ENCODE measurements around the gene ITFG2. TPM values are rescaled to one million over a fixed set of nuclear protein-coding genes. Genes with fewer than 3 reads are reported as not detected.
"Not testable (repeated sequence)": the region's sequence is repeated elsewhere in the genome, so short reads cannot be mapped to it uniquely, and the experiment has no call there.

The ITFG2 gene
- 17.8 TPM for total RNA-seq

DNA sequence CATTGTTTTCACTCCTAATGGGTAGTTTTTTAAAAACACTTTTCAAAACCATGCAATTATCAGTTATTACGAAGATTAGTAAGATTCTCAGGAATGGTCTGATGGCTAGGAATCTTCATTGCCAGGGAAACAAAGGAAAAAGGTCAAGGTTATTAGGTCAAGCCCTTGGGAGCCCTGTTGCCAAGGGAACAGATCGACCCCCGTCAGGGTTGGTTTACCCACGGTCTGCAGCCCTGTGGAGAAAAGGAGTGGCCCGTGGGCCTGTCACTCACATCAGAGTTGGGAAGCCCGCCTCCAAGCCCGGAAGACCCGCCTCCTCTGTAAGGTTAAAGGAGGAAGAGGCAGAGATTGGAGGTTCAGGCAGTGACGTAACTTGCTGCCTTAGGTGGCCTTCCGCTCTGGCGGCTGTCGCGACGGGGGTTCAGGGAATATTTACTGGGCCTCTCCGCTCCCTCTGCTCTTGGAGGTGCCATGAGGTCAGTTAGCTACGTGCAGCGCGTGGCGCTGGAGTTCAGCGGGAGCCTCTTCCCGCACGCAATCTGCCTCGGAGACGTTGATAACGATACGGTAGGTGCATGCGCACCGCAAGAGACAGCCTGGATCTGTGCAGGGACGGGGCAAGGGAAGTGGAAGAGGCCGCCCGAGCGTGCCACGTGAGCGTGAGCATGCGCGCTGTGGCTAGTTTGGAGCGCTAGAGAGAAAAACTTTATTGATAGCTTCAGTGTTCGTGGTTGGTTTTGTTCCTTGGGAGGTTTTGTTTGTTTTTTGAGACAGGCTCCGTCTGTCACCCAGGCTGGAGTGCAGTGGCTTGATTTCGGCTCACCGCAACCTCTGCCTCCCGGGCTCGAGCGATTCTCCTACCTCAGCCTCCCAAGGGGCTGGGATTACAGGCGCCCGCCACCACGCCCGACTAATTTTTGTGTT lies at the start of gene ITFG2:
Gene ITFG2, plus strand, starts transcription at position 379 of the 924 bp plus-strand sequence. Its CDS starts 93 bp downstream, at position 472.
- peak; percentile 96 for ATAC-seq

DNA sequence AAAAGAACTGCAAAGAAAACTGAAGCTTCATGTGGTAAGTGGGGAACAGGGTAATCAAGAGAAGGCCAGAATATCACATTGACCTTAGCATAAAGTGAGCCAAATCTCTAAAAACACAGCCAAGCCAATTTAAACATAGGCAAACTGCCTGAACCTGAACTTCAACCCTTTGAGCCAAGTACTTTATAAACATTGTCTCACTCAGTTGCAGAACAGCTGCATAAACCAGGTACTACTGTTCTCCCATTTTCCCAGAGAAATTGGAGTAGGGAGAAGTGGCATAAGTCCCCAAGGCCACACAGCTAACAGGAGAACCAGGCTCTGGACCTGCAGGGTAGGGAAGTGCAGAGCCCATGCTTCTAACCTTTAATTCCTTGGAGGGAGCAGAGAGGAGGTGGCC lies 48.1 kb upstream of the ITFG2 start:
- ATAC-seq, result no peak

DNA sequence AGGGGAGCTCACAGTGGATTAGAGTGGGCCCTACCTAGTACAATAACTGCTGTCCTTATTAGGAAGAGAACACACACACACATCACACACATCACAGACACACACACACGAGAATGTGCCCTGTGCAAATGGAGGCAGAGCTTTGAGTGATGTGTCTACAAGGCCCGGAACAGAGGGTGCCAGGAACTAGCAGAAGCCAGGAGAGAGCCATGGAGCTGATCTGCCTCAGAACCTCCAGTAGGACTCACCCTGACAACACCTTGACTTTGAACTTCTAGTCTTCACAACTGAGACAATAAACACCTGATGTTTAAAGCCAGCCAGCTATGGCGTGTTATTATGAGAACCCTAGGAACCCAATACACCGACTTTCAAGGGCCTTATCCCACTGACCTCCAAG lies 47.4 kb upstream of the ITFG2 start:
- ATAC-seq, result no peak

DNA sequence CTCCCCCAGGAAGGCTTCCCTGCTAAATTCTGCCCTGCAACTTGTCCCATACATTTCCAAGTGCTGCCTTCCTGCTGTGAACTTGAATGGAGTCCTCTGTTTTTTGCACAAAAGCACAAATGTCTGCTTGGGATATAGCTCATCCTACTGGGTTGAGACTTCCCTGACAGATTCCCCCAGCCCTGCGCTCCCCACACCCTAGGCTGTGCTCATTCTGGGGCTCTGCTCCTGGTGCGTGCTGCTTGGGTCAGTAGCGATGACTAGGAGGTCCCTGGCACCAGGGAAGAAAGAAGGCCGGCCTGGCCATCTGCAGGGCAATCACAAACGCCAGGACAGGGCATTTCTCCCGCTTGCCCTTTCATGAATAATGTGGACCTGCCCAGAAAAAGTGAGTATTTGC lies 46.9 kb upstream of the ITFG2 start:
- ATAC-seq, result no peak

DNA sequence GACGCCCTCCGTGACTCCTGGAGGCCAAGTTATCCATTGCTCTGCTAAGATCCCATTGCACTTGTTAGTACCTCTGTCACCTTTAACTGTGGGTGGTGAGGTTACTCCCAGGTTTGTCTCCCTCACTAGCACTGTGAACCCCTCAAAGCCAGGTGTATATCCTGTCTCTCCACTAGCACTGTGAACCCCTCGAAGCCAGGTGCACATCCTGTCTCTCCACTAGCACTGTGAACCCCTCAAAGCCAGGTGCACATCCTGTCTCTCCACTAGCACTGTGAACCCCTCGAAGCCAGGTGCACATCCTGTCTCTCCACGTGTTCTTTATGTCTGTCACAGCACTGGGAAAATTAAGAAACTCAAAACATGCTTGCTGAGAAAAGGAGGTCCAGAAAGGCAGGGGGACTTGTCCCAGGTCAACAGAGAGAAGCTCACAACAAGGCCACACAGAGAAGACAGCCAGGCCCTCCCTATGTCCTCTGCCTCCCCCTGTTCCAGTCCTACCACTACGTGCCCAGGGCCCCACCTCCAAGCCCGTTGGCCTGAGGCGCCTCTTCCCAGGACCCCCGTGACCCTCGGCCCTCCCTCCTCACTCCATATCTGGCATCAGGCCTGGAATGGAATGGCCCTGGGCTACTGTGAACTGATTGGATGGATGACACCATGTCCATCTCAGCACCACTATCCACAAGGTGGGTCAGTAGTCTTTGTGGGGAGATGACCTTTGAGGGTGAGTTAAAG lies 44.1 kb upstream of the ITFG2 start:
- ATAC-seq, result no peak

DNA sequence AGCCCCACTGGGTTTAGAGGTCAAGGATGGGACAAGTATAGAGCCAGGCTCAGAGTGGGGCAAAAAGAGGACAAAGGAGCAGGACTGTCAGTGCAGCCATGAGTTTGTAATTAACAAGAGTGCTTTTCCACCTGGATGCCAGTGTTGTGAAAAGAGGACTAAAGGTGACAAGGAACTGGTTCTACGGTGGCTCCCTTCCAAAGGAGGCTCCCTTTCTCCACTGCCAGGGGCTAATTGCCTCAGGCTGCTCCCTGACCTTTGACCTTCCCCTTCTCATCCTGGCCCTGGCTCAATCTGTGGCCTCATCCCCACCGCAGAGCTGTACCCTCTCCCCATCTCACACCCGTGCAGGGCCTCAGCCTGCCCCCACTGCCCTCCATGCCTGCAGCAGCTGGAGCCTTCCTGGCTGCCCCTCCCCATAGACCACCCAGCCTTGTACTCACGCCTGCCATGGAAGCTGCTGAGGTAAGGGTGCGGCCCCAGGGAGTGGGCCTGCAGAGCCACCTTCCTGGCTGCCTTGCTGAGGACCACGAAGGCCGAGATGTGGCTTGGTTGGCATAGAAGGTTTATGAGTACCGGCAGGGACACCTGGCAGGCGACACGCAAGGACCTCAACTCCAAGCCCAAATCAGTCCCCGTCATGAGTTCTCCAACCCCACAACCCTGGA lies 42.5 kb upstream of the ITFG2 start:
- no peak for ATAC-seq

DNA sequence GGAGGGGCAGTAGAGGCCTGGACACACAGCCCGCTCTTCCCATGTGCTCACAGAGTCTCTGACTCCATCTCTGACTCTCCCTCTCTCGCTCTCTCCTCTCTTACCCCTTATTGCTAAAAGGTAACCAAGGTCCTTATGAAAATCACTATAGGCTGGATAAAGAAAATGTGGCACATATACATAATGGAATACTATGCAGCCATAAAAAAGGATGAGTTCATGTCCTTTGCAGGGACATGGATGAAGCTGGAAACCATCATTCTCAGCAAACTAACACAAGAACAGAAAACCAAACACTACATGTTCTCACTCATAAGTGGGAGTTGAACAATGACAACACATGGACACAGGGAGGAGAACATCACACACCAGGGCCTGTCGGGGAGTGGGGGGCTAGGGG lies 41.9 kb upstream of the ITFG2 start:
- not testable (repeated sequence) for ATAC-seq

DNA sequence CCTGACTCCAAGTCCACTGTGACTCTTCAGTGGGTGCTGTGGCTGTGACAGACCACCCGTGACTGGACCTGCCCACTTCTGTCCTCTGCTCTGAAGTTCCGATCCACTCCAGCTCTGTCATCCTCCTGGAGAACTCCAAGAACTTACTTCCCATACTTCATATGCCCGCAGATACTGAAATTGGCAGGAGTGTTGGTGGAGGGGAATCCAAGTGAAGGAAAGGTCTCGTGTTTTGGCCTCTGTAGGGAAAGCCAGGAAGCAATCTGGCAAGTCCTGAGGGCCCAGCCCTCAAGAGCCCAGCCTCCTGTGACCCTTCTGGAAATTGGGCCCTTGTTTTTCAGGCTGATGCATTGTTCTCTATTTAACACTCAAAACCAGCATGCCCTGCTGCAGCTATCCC lies 40.1 kb upstream of the ITFG2 start:
- ATAC-seq, result no peak

DNA sequence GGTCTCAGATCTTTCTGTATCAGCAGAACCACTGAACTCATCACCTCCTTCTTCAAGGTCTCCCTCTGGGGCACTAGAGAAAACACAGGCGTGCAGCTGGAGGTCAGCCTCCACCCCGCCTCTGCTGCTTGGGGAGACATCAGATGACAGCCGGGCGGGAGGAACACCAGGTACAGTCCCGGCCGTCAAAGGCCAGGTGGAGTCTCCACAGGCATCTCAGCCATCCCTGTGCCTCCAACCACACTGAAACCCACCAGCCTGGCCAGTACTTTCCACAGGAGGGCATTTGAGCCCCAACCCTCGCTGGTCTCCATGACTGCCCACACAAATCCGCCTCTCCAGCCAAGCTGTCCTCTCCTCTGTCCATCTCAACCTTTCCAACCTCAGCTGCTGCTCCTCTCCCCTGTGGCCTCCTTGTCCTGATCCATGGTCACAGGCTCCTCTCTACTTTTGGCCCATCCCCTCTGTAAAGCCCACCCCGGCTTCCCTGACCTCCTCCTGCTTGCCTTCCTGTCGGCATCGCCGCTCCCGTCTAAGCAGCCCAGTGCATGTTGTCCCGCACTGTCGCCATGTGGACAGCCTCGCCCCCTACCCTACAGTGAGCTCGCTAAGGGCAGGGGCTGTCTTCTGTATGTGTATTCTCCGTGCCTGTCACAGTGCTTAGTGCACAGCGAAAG lies 39.1 kb upstream of the ITFG2 start:
- no peak for ATAC-seq

DNA sequence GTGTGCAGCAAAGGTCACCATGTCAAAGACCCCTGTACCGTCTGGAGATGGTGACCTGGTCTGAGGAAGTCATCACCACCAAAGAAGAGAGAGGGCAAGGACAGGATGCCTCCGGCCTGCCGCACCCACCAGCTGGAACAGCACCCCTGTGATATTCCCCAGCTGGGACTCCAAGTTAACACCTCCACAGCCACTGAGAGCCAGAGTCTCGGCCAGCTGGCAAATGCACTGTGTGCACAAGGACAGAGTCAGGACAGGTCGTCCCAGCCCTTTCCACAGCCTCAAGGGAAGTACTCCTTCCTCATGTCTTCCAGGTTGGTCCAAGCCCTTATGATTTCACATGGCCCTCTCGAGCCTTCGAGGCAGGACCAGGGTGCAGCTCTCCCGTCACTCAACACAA lies 37.0 kb upstream of the ITFG2 start:
- ATAC-seq, result no peak

DNA sequence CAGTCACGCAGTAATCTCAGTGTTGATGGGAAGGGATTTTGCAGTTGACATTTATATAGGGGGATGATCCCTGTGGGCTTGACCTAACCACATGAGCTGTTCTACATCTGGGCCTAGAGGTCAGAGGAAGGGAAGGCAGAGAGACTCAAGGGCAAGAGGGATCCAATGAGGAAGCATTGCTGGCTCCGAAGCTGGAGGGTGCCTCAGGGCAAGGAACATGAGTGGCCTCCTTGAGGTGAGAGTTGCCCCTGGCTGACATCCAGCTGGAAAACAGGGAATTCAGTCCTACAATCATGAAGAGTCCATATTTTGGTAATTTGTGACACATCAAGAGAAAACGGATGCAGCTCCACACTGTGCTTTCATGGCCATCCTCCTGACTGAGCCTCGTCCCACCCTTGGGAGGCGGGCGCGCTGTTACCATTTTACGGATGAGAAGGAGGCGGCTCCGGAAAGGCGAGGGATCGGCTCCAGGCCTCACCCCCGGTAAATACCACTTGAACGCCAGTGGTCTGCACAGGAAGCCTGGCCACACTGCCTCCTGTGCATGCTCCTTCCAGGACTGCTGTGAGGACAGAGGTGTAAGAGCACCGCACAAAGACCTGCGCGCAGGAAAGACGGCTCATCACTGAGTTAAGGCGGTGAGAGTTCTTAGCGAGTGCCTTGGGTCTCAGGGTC lies 36.2 kb upstream of the ITFG2 start:
- no peak for ATAC-seq

DNA sequence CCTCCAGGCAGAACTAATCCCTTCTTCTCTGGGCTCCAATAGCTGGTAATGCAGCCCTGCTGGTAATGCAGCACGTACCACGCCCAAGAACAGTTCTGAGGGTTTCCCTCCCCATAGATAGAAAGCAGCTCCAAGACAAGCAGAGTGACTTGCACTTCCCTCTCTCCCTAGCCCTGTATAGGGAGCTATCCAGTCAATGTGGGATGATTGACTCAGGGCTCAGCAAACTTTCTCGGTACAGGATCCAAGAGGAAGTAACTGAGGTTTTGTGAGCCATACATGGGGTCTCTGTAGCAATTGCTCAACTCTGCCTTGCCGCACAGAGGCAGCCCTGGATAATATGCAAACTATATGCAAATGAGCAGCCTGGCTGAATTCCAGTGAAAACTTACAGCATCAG lies 33.2 kb upstream of the ITFG2 start:
- ATAC-seq, result peak; percentile 73

DNA sequence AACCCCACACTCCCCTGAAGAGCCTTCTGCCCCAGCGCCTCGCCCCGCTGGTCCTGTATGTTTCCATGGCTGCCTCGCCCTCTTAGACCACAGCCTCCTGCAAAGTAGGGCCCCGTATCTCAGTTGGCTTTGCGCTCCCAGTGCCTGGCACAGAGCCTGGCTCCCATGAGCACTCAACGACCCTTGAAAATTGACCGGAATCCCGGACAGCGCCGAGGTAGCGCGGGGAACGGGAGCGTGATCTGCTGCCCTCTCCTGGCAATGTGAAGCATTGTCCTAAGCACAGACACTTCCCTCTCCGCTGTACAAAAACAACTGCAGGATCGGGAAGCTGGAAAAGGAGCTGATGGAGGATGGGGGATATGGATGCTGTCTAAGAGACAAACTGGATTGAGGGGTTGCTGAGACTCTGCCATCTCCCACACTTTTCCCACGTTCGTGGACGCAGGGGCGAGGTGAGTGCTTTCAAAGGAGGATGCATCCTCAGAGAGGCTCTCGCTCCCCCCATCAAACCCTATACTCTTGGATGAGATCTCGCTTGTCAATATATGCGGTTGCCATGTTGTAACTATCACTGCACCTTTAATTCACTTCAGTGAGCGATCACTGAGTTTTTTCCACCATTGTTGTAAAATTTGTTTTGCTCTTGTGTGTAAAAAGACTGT lies 28.4 kb upstream of the ITFG2 start:
- peak; percentile 63 for ATAC-seq

DNA sequence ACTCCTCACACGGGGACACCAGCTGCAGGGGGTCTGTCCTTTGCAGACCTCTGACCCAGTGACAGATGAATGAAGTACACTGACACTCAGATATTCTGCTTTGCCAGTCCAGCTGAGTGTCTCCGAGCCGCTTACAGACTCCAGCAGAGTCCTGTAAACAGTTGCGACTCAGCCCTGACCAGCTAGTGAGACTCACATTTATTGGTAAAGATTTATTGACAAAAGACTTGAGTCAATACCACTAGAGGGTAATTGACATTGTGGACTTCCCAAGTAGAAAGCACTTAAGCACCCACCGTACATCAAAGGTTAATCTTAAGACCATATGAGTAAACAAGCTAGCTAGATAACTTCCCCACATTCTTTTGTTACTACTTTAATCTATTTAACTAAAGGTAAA lies 27.5 kb upstream of the ITFG2 start:
- ATAC-seq, result no peak

DNA sequence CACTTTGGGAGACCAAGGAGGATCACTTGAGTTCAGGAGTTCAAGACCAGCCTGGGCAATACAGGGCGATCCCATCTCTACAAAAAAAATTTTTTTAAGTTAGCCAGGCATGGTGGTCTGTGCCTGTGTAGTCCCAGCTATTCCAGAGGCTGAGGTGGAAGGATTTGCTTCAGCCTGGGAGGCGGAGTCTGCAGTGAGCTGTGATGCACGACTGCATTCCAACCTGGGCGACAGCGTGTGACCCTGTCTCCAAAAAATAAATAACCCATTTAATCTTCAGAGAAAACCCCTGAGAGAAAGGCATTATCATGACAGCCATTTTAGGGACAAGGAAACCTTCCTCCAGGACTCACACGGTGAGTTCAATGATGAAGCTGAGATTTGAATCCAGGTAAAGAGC lies 21.4 kb upstream of the ITFG2 start:
- ATAC-seq, result no peak

DNA sequence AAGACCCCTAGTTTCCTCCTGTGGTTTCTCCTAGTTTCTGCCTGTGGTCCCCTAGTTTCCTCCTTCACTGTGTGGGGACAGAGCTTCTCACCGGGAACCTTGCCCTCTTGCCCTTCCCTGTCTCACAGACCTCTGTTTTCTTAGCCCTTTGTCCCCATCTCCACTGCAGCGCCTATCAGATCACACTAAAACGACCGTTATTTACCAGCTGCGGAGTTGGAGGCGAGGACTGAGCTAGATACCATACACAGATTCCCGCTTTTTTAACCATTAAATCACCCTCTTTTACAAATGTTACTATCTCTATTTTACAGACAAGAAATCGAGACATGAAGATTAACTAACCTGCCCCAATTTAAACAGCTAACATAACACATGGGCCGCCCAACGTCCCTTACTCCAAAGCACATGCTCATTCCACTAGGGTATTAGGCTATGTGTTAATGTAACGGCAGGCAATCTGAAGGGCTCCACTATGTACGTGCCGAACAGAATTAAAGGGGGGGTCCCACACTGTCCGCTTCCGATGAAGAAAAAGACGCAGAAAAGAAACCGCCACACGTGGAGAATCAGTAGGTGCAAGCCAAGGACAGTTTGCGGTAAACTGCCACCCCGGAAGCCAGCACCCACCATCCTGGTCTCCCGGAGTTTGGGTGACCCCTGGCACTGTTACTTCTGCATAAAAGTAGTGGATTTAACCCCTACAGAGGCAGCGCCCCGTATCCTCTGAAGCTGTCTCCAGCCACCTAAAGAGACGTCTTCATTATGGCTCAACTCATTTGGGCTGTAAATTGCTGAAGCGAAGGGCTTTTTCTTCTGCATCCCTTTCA lies 19.6 kb upstream of the ITFG2 start:
- no peak for ATAC-seq

DNA sequence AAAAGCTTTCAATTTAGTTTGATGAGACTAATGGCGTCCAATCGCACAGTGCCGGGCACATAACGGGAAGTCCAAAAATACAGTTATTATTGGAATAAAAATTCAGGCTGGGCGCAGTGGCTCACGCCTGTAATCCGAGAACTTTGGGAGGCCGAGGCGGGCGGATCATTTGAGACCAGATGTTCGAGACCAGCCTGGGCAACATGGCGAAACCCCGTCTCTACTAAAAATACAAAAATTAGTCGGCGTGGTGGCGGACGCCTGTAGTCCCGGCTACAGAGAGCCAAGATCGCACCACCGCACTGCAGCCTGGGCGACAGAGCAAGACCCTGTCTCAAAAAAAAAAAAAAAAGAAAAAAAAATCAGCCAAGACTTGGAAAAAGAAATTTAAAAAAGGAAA lies 18.9 kb upstream of the ITFG2 start:
- ATAC-seq, result no peak

DNA sequence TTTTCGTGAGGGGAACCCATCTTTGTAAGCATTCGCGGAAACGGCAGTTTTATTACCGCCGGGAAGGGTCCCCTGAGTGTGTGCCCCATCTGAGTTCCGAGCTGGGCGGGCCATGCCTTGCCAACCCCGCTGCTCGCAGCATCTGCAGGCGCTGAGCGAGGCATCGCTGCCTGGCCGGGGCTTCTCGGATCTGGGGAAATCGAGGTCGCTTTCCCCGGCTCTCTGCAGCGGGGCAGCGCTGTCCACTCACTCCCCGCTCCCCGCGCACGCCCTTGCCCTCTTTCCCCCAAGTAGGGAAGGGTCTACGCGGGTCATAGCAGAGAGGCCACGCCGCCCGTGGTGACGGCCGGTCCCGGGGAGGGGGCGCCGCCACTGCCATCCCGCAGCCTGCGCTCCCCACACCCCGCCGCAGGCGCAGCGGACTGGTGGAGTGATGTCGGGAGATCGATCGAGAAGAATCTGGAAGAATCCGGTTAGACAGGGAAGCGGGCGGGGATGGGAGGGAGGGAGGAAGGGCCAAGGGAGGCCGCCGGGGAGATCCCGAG lies 18.2 kb upstream of the ITFG2 start:
- ATAC-seq, result peak; percentile 29

DNA sequence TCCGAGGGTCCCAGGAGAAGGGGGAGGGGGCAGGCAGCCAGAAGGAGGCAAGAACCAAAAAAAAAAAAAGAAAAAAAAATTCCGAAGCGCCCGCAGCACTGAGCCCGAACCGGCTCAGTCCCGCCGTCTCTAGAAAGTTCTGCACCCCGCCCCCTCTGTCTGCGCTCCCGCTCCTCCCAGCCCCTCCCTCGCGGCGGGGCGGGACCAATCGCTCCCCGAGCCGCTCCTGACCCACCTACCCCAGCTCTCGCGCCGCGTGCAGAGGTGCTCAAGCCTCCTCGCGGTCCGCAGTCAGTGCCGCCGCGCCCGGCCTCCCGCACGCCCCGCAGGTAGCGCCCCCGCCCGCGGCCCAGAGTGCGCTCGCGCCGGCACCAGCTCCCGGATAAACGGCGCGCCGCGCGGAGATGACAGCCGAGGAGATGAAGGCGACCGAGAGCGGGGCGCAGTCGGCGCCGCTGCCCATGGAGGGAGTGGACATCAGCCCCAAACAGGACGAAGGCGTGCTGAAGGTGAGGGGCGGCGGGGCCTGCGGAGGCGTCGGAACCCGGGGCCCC lies 17.7 kb upstream of the ITFG2 start, which contains the start of gene FKBP4:
Gene FKBP4, plus strand, starts transcription at position 235 of the 554 bp plus-strand sequence. Its CDS starts 170 bp downstream, at position 405.
- ATAC-seq, result peak; percentile 93
